ENCODE measurements around the gene RAB5IF. TPM values are rescaled to one million over a fixed set of nuclear protein-coding genes. Genes with fewer than 3 reads are reported as not detected.

The RAB5IF gene
- total RNA-seq, 6 experiments from 2014 or later = 94.5 to 105 (median 100) TPM

GRCh38 chr20:36582821-36583220 is 22.8 kb upstream of the RAB5IF start:
- no peaks in the 10 kb centered on the region for H3K27me3 Mint-ChIP-seq (ENCODE audit: insufficient read depth)
- DNase-seq = no peak
- no peaks in the 10 kb centered on the region for H3K9me3 Mint-ChIP-seq
- H3K27ac Mint-ChIP-seq = no peak overlapping the region
- no peak for TF ChIP-seq CTCF (IDR thresholded peaks at IDR 0.05)
- H3K36me3 Mint-ChIP-seq (ENCODE audit: low read depth) = peaks cover 7% of the 10 kb centered on the region; the same call in 1 of the 2 replicates
- peaks cover 21% of the 10 kb centered on the region for H3K4me1 Mint-ChIP-seq (ENCODE audit: low read depth)
- no peak overlapping the region for H3K4me3 Mint-ChIP-seq

GRCh38 chr20:36584018-36584481 is 21.5 kb upstream of the RAB5IF start:
- no peak for TF ChIP-seq CTCF (IDR thresholded peaks at IDR 0.05)
- DNase-seq = no peak
- Mint-ChIP-seq H3K27me3 (ENCODE audit: insufficient read depth) (no peaks in the 10 kb centered on the region), H3K9me3 (no peaks in the 10 kb centered on the region), H3K27ac (no peak overlapping the region), H3K4me3 (no peak overlapping the region), H3K4me1 (ENCODE audit: low read depth) (peaks cover 21% of the 10 kb centered on the region), H3K36me3 (ENCODE audit: low read depth) (peaks cover 7% of the 10 kb centered on the region; the same call in 1 of the 2 replicates)

GRCh38 chr20:36585410-36586125 is 20.0 kb upstream of the RAB5IF start:
- no peaks in the 10 kb centered on the region for H3K36me3 Mint-ChIP-seq (ENCODE audit: low read depth)
- no peak overlapping the region for H3K4me3 Mint-ChIP-seq
- H3K27ac Mint-ChIP-seq = peak overlapping the region; percentile 5; the same call in 1 of the 2 replicates
- H3K27me3 Mint-ChIP-seq (ENCODE audit: insufficient read depth) = no peaks in the 10 kb centered on the region
- no peaks in the 10 kb centered on the region for H3K9me3 Mint-ChIP-seq
- H3K4me1 Mint-ChIP-seq (ENCODE audit: low read depth) = peaks cover 13% of the 10 kb centered on the region
- TF ChIP-seq CTCF (IDR thresholded peaks at IDR 0.05) = no peak
- peak; percentile 83 for DNase-seq

GRCh38 chr20:36587388-36588070 is 18.1 kb upstream of the RAB5IF start:
- TF ChIP-seq CTCF (IDR thresholded peaks at IDR 0.05) = no peak
- Mint-ChIP-seq H3K27ac (no peak overlapping the region), H3K27me3 (ENCODE audit: insufficient read depth) (no peaks in the 10 kb centered on the region), H3K9me3 (no peaks in the 10 kb centered on the region), H3K4me1 (ENCODE audit: low read depth) (peaks cover 22% of the 10 kb centered on the region), H3K4me3 (no peak overlapping the region), H3K36me3 (ENCODE audit: low read depth) (no peaks in the 10 kb centered on the region)
- DNase-seq = no peak

GRCh38 chr20:36591281-36591680 is 14.3 kb upstream of the RAB5IF start:
- Mint-ChIP-seq H3K4me1 (ENCODE audit: low read depth) (peaks cover 9% of the 10 kb centered on the region), H3K4me3 (no peak overlapping the region), H3K27me3 (ENCODE audit: insufficient read depth) (no peaks in the 10 kb centered on the region; the same call in 1 of the 2 replicates), H3K36me3 (ENCODE audit: low read depth) (no peaks in the 10 kb centered on the region), H3K9me3 (no peaks in the 10 kb centered on the region), H3K27ac (no peak overlapping the region)
- no peak for TF ChIP-seq CTCF (IDR thresholded peaks at IDR 0.05)
- no peak for DNase-seq

Measured in HFFc6 (cell line).